Activated gamma-delta T cell treated with anti-CD3 and anti-CD28 coated beads, Interleukin-2, amount 50 U/mL, for 16 hours (primary cell): ENCODE measurements around the gene RNF150.

Source experiments
- DNase-seq: peaks from one replicate; pipeline ENCODE4 v3.0.0-alpha.2; 2020; ENCODE audit warnings: low read depth

Gene RNF150

GRCh38 chr4:140924761-140925392 lies 208.4 kb downstream of the RNF150 start:
- no peak for DNase-seq

GRCh38 chr4:140906993-140907962 lies 226.0 kb downstream of the RNF150 start:
- no peak for DNase-seq

- no peak for DNase-seq
Observed at GRCh38 chr4:140904904-140905303, 228.4 kb downstream of the RNF150 start.

GRCh38 chr4:140903522-140904475 lies 229.5 kb downstream of the RNF150 start:
- DNase-seq: no peak

GRCh38 chr4:140901736-140902336 lies 231.4 kb downstream of the RNF150 start:
- no peak for DNase-seq

GRCh38 chr4:140893939-140894338 lies 239.3 kb downstream of the RNF150 start:
- no peak for DNase-seq

- DNase-seq: no peak
Observed at GRCh38 chr4:140888054-140888453, 245.2 kb downstream of the RNF150 start.

GRCh38 chr4:140887467-140887866 lies 245.8 kb downstream of the RNF150 start:
- DNase-seq: no peak

- no peak for DNase-seq
Observed at GRCh38 chr4:140884431-140885058, 248.7 kb downstream of the RNF150 start.

GRCh38 chr4:140877781-140878180 lies 255.5 kb downstream of the RNF150 start:
- DNase-seq: no peak

- no peak for DNase-seq
Observed at GRCh38 chr4:140876615-140877364, 256.5 kb downstream of the RNF150 start.

GRCh38 chr4:140875746-140876452 lies 257.4 kb downstream of the RNF150 start:
- DNase-seq: no peak

- no peak for DNase-seq
Observed at GRCh38 chr4:140874056-140874455, 259.2 kb downstream of the RNF150 start.

- DNase-seq: no peak
Observed at GRCh38 chr4:140871368-140871767, 261.9 kb downstream of the RNF150 start.

- no peak for DNase-seq
Observed at GRCh38 chr4:140870427-140870826, 262.8 kb downstream of the RNF150 start.

GRCh38 chr4:140869446-140869845 lies 263.8 kb downstream of the RNF150 start:
- no peak for DNase-seq

GRCh38 chr4:140867356-140867755 lies 265.9 kb downstream of the RNF150 start:
- DNase-seq: no peak

- DNase-seq: no peak
Observed at GRCh38 chr4:140866492-140867005, 266.7 kb downstream of the RNF150 start.
